HT-29 (cell line): Measurements from ENCODE around the gene MAP3K7CL. TPM values are rescaled to one million over a fixed set of nuclear protein-coding genes. Genes with fewer than 3 reads are reported as not detected.

Source experiments
- DNase-seq: peaks from one replicate; pipeline ENCODE4 v3.0.0-alpha.2; 2015; ENCODE audit warnings: low spot score
- total RNA-seq: library from RNA; depleted of rRNA; stranded (reverse); fragments of >200 nt; shearing (Covaris generic); gene quantifications from 2 replicates; pipeline ENCODE4 v1.2.3, GENCODE V29; 2014

MAP3K7CL gene
- total RNA-seq, 1 experiment from 2014 or later: 1.9 TPM

- peak; percentile 41 for DNase-seq
These were observed 64.4 kb downstream of the MAP3K7CL start for GRCh38 chr21:29194847-29195246.

DNA sequence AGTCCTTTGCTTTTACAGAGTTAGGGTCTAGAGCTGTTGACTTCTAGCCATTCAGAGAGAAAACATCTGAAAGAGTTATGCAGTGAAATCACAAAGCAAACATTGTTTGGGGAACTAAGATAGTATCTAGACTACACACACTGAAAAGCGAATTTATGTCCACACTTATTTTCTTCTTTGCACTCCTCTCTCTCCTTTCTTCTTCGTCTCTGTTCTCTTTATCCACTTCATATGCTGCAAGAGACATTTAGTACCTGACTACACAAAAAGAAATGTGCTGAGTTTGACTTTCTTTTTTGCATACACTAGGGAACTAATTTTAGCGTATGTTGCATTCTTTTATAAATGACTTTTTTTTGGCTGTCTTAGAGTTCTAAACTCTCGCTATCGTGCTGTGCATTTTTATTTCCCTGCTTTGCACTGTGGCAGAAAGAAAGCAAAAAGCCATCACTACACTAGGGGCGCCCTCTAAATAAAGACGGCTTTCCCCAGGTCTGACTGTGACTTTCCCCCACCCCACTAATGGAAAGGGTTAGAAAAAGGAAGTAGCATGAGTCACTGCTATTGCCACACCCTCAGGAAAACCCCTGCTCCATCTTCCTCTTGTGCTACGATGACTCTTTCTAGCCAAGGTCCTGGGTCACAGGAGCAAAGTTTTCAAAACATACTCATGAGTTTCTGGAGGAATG, 65.7 kb downstream of the MAP3K7CL start:
- peak; percentile 76 for DNase-seq

GRCh38 chr21:29196670-29197191, 66.3 kb downstream of the MAP3K7CL start:
- no peak for DNase-seq

- DNase-seq: no peak
These were observed 70.7 kb downstream of the MAP3K7CL start for GRCh38 chr21:29201186-29201585.

GRCh38 chr21:29205009-29205408, 74.6 kb downstream of the MAP3K7CL start:
- no peak for DNase-seq

DNA sequence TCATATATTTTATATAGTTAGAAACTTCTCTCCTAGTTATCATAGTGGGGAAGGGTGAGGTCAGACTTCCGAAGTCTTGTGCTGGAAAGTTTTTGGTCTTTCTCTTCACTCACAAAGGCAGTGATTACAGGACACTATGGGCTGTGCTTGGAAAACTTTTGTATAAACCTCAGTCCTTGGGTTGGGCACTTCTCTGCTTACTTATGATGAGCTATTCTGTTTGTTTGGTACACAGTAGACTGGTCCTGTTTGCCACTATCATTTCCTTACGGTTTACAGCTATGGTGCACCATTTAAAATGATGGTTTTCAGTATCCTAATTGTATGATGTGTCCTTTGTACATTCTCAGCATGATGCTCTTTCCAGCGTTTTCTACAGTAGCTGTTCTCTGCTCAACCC, 75.5 kb downstream of the MAP3K7CL start:
- no peak for DNase-seq

DNA sequence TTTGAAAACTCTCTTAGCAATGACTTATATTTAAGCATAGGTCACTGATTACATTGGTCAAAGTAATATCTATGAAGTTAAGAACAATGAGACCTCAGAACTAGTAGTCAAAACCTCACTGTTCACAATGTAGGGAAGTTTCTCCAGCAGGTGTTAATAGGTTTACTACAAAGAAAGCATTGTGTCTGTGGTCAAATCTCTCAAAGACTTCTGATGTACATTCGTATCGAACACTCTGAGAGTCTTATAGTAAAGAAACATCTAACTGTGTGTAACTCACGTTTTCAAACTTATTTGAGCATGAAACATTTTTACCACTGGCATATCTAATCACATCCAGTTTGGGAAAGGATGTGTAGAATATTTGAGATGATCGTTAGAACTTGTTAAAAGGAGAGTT, 76.0 kb downstream of the MAP3K7CL start:
- peak; percentile 4 for DNase-seq

DNA sequence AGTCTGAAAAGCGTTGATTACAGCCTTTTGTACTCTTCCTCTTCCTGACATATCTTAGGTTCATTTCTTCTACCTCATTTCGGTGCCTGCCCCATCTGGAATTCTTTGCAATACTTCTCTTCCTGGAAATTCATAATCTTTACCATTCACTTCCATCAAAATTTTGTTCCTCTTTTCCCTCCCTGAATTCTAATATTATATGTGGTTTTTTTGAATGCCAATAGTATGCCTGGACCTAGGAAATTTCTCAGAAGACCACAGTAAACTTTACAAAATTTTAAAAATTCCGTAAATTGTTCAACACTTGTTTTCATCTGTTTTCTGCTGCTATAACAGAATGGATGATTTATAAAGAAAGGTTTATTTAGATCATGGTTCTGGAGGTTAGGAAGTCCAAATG, 76.8 kb downstream of the MAP3K7CL start:
- DNase-seq: no peak

DNA sequence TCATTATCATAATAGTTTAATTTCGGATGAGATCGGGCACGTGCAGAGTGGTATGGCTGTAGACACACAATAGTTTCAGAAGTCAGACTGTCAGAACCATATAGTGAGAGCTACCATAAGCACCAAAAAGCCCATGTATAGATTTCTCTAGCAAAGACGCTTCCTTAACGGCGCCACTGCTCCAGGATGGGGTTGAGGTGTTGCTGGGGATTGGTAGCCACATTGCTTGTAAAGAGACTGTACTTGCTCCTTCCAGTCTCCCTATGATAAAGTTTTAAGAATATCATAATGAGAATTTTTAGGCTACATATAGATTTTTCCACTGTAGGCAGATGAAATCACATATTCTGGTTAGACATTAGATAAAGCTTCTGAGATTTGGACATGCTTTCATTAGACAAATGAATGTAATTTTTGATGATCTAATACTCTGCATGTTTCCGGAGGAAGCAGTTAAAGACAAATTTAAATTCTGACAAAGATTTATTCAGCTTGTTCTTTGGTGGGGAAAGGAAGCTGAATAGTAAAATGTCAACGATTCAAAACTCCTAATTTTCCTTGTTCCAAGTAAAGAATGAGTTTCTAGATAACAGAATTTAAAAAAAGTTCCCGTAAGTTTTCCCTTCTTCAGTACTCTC, 77.7 kb downstream of the MAP3K7CL start:
- DNase-seq: no peak

- no peak for DNase-seq
These were observed 78.2 kb downstream of the MAP3K7CL start for GRCh38 chr21:29208682-29209059.

GRCh38 chr21:29209696-29210095, 79.3 kb downstream of the MAP3K7CL start:
- DNase-seq: no peak

GRCh38 chr21:29211205-29211604, 80.8 kb downstream of the MAP3K7CL start:
- no peak for DNase-seq

GRCh38 chr21:29212446-29212845, 82.0 kb downstream of the MAP3K7CL start:
- DNase-seq: no peak

DNA sequence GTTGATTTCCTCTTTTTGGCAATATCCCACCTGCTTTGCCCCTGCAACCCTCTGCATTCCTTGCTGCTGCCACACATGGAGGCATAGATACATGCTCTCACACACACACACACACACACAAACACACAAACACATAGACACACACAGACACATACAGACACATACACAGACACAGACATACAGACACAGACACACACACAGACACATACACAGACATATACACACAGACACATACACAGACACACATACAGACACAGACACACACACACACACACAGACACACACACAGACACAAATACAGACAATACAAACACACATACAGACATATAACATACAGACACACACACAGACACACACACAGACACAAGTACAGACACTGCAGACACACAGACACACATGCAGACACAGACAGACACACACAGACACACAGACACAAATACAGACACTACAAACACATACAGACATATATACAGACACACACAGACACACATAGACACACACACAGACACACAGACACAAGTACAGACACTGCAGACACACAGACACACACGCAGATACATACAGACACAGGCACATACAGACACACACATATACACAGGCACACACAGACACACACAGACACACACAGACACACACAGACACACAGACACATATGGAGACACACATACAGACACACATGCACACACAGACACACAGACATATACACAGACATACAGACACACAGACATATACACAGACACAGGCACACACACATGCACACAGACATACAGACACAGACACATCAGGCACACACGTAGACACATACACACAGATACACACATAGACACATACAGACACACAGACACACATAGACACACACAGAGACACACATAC, 83.3 kb downstream of the MAP3K7CL start:
- no peak for DNase-seq

- no peak for DNase-seq
These were observed 85.3 kb downstream of the MAP3K7CL start for GRCh38 chr21:29215709-29216108.

GRCh38 chr21:29217818-29218291, 87.4 kb downstream of the MAP3K7CL start:
- DNase-seq: peak; percentile 61

DNA sequence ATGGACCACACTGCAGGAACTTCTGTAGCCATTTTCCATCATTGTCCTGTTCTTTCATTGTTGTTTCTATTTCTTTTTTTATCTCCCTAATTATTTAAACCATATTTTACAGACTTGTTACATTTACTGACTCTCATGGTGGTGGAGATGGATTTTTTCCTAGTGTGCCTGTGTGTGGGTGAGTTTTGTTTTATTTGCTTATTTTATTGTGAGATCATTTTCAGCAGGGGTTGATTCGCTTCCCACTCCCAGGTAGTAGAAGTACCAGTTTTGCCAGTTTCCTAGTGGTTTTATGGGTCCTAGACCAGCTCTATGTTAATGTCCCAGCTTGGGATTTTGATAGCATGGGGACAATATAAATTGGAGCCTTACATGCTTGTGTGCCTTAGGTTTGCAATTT, 88.3 kb downstream of the MAP3K7CL start:
- peak; percentile 82 for DNase-seq

- peak; percentile 54 for DNase-seq
These were observed 88.8 kb downstream of the MAP3K7CL start for GRCh38 chr21:29219165-29219770.

- DNase-seq: no peak
These were observed 90.9 kb downstream of the MAP3K7CL start for GRCh38 chr21:29221253-29221744.

DNA sequence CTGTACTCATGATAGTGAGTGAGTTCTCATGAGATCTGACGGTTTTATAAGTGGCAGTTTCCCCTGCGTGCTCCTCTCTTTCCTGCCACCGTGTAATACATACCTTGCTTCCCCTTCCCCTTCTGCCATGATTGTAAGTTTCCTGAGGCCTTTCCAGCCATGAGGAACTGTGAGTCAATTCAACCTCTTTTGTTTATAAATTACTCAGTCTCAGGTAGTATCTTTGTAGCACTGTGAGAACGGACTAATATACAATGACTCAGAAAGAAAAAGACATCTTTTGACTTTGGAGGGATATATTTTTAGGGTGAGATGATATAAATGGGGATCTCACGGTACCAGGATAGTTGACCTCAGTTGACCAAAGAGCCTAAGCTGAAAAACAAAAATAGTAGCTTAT, 93.6 kb downstream of the MAP3K7CL start:
- no peak for DNase-seq
